SKM-1 (cell line): ENCODE results near the gene COX4I1.
"Not testable (repeated sequence)": the region's sequence is repeated elsewhere in the genome, so short reads cannot be mapped to it uniquely, and the experiment has no call there.

Experiments used
- DNase-seq: peaks from one replicate; lab custom pipeline; 2025; ENCODE audit not compliant: unreplicated experiment; lab: John Stamatoyannopoulos, UW

Gene COX4I1

GRCh38 chr16:85821390-85822135 is 22.1 kb downstream of the COX4I1 start:
- DNase-seq = peak; percentile 85

DNA sequence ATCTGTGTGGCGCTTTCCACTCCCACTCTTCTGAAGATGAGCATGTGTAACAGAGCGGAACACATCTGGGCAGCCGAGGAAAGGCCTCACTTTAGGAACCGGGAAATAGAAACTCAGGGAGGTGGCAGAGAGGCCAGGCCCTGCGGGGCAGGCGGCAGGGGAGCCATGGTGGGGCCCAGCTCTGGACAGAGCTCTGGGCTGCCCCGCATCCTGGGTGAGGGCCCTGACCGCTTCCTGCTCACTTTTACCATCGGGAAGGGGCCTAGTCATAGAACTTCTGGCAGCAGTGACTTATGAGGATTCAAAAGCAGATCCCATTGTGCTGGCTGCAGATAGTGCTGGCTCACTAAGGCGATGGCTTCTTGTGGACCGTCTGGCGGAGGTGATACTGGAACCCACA is 22.6 kb downstream of the COX4I1 start:
- DNase-seq = no peak

DNA sequence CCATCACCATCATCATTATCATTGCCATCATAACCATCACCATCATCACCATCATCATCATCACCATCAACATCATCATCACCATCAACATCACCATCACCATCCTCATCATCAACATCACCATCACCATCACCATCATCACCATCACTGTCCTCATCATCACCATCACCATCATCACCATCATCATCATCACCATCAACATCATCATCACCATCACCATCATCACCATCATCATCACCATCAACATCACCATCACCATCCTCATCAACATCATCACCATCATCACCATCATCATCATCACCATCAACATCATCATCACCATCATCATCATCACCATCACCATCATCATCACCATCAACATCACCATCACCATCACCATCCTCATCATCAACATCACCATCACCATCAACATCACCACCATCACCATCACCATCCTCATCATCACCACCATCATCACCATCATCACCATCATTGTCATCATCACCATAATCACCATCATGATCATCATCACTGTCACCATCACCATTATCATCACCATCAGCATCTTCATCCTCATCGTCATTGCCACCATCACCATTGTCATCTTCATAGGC is 23.9 kb downstream of the COX4I1 start:
- DNase-seq = no peak

DNA sequence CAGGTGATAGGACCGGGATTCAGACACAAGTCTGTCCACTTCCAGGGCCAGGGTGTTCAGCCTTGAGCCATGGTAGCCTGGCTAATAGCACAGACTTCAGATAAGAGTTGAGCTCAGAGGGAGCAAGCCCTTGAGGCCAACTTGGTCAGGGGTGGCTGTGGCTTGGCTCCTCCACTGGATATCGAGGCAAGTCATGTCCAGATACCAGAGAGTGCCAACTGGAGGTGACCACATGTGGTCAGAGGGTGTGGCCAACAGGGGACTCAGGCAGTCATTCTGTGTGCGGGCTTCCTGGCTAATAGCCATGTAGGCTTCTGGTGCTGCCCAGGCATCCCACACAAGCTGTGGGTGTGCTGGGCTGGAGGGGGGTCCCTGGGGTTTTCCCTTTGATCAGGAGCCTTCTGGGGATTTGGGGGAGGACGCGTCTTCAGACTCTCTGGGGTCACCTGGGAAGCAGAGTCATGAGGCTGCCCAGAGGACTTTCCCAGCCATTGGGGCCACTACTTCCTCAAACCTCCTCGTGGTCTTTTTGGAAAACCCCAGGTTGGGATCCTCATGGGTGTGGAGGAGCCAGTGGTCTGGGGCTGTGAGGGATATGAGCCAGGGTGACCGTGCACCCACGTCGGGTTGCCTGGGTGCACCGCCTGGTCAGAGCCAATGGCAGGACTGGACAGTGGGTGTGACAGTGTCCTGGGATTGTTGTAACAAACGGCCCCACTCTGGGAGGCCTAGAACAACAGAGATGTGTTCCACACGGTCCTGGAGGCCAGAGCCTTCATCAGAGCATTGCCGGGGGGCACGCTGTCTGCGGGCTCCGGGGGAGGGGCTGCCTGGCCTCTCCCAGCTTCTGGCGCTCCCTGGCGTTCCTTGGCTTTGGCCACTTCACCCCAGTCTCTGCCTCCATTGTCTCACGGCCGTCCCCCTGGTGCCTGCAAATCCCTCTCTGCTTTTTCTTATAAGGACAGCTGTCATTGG is 25.0 kb downstream of the COX4I1 start:
- DNase-seq = no peak

GRCh38 chr16:85825326-85825725 is 25.8 kb downstream of the COX4I1 start:
- no peak for DNase-seq

DNA sequence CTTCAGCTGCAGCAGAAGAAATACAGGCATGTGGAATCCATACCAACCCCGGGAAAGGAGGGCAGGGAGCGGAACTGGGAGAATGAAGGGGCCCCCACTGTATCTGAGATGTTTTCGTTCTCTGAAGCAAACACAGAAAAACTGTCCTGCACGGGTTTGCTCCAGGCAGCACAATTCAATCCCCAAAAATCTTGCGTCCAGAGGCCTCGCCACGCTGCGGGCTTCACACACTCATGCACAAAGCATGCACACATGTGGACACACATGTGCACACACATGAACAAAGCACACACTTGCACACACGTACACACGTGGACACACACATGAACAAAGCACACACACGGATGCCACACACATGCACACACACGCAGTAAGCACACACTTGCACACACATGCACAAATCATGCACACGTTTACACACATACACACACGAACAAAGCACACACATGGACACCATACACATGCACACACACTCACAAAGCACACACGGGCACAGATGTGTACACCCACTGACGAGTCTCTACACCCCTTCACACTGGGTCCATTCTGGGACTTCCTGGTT is 27.3 kb downstream of the COX4I1 start:
- no peak for DNase-seq

DNA sequence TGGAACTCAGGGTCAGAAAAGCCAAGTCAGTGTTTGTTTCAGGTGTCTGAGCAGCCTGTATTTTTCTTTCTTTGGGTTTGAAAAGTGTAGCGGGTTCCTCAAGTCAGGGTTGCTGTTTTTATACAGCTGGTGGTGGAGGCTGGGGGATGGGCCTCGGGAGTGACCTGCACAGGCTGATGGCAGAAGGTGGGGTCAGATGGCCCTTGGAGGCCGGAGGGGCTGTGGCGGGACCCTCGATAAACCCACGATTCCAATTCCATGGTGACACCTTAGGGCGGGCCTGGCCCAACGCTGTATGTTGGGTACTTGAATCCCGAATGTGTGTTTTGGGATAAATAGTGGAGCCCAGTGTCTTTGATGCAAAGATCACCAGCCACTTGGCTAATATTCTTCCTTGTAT is 28.7 kb downstream of the COX4I1 start:
- DNase-seq = no peak

DNA sequence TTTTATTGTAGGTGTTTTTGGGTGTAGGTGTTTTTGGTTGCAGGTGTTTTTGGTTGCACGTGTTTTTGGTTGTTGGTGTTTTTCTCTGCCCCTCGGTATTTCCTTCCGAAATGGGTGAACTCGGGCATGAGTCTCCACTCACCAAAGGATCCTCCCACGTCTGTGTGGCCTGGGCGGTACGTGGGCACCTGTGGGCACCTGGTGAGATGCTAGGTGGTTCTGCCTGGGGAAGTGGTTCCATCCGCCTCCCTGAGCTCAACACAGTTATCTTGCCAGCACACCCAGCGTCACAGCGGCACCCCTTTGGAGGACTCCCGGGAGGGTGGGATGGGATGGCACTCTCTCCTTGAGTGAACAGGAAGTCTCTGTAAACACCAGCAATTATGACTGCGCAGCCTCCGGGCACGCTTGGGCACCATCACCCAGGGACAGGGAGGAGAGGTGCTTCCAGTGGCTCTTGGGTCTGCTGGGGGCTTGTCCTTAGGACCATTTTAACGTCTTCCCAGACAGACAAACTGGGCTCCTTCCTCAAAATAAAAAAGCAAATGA is 29.8 kb downstream of the COX4I1 start:
- DNase-seq = no peak

DNA sequence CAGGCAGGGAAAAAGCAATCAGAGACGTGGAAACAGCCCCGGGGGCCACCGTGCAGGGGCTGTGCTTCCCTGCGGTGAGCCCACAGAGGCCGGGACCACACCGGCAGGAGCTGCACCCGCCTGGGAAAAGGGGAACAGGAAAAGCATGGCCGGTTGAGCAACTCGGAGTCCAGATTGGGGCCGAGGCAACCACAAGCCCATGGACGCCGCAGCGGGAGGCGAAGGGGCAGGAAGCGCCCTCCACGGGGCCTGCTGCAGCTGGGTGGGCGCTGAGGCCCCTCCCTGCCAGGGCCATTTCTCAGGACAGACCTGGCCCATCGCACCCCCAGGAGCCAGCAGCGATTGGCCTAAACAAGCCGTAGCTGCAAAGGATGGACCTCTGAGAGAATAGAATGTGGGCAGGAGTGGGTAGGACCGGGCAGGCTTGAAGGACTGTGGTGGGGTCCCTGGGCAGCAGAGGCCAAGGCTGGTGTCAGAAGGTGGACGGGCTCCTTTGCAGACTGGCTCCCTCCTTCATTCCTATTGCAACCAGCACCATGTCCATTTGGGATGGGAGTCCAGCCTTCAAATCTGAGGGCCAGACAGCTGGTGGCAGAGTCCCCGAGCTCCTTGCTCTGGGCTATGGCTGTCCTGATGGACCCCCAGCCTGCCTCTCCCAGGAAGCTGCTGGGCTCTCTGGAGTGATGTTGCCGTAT is 30.4 kb downstream of the COX4I1 start:
- DNase-seq = peak; percentile 62

- no peak for DNase-seq
Measured at GRCh38 chr16:85830821-85831220, 31.3 kb downstream of the COX4I1 start.

DNA sequence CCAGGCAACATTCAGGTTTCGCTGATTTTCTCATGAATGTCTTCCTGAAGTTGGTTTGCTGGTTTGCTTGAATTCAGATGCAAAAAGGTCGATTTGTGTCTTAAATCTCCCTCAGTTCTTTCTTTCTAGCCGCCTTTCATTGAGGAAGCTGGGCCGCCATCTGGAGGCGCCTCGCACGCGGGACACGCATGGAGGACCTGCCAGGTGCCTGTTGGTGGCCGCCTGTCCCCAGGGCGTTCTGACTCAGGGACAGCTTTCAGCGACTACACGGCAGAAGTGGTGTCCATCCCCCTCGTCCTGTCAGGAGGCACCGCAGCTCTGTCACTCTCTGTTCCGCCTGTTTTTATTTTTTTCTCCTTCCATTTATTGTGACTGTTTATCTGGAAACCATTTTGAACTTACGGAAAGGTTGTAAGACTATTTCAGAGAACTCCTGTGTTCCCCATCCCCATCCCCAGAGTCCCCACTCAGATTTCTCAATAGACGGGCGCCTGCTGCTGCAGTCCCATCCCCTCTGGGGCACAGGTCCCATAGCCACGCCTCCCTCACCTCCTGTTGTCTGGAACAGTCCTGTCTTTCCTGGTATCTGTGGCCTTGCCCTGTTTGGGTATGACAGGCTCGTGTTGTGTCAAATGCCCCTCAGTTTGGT is 33.2 kb downstream of the COX4I1 start:
- DNase-seq = no peak

GRCh38 chr16:85833219-85833920 is 33.9 kb downstream of the COX4I1 start:
- DNase-seq = no peak

DNA sequence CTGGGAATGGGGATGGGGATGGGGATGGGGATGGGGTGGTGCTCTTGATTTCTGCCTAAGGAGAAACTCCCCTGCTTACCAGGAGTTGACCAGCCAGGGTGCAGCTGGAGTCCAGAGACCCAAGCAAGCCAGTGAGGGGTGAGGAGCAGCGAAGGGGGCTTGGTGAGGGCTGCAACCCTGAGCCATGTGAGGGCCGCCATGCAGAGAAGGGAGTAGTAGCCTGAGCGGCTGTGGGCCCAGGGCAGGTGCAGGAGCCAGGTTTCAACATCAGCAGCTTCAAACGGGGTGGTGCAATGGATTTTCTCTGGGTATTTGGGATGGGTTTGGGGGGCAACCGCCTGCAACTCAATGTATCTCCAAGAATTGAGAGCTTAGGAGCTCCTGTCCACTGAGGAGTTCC is 35.2 kb downstream of the COX4I1 start:
- DNase-seq = no peak

GRCh38 chr16:85835227-85835751 is 35.8 kb downstream of the COX4I1 start:
- DNase-seq = no peak

GRCh38 chr16:85835956-85836705 is 36.6 kb downstream of the COX4I1 start:
- no peak for DNase-seq

GRCh38 chr16:85836706-85837582 is 37.4 kb downstream of the COX4I1 start:
- no peak for DNase-seq

GRCh38 chr16:85837654-85838053 is 38.2 kb downstream of the COX4I1 start:
- not testable (repeated sequence) for DNase-seq
